ENCODE results near the gene UQCC2. TPM values are rescaled to one million over a fixed set of nuclear protein-coding genes. Genes with fewer than 3 reads are reported as not detected.

Gene UQCC2
- total and polyA plus RNA-seq, 8 donors, result 54.4 to 83.1 (median 61.0) TPM

GRCh38 chr6:33730611-33731010 is 19.1 kb upstream of the UQCC2 start:
- Histone ChIP-seq H3K36me3 (no peaks in the 10 kb centered on the region), H3K27me3 (no peaks in the 10 kb centered on the region), H3K4me1 (no peaks in the 10 kb centered on the region), H3K9me3 (no peaks in the 10 kb centered on the region), H3K4me3 (no peak overlapping the region), H3K27ac (no peak overlapping the region)
- no peak for TF ChIP-seq CTCF (IDR thresholded peaks at IDR 0.05)
- intact Hi-C loops (cut with DNase I), result no loop called here
- ATAC-seq (no peak), DNase-seq (no peak)

GRCh38 chr6:33729059-33729458 is 17.6 kb upstream of the UQCC2 start:
- H3K27ac ChIP-seq, result no peak overlapping the region
- DNase-seq (no peak), ATAC-seq (no peak)
- H3K4me1 ChIP-seq, result no peaks in the 10 kb centered on the region
- intact Hi-C loops (cut with DNase I), result no loop called here
- no peak overlapping the region for H3K4me3 ChIP-seq
- no peak for TF ChIP-seq CTCF (IDR thresholded peaks at IDR 0.05)
- no peaks in the 10 kb centered on the region for H3K9me3 ChIP-seq
- H3K27me3 ChIP-seq, result no peaks in the 10 kb centered on the region
- H3K36me3 ChIP-seq, result no peaks in the 10 kb centered on the region

- intact Hi-C loops (cut with DNase I), result no loop called here
- H3K27me3 ChIP-seq, result no peaks in the 10 kb centered on the region
- no peak overlapping the region for H3K4me3 ChIP-seq
- peaks cover 0 to 3% of the 10 kb centered on the region in 2 donors for H3K4me1 ChIP-seq
- H3K36me3 ChIP-seq, result no peaks in the 10 kb centered on the region
- no peak overlapping the region for H3K27ac ChIP-seq
- no peaks in the 10 kb centered on the region for H3K9me3 ChIP-seq
- ATAC-seq (no peak), DNase-seq (no peak)
- no peak for TF ChIP-seq CTCF (IDR thresholded peaks at IDR 0.05)
Observed at GRCh38 chr6:33728438-33728837, 16.9 kb upstream of the UQCC2 start.

GRCh38 chr6:33727932-33728331 is 16.4 kb upstream of the UQCC2 start:
- ATAC-seq (no peak), DNase-seq (no peak)
- H3K27ac ChIP-seq, result no peak overlapping the region
- no peaks in the 10 kb centered on the region for H3K36me3 ChIP-seq
- no peaks in the 10 kb centered on the region for H3K9me3 ChIP-seq
- H3K27me3 ChIP-seq, result no peaks in the 10 kb centered on the region
- peaks cover 0 to 3% of the 10 kb centered on the region in 2 donors for H3K4me1 ChIP-seq
- TF ChIP-seq CTCF (IDR thresholded peaks at IDR 0.05), result no peak
- intact Hi-C loops (cut with DNase I), result no loop called here
- no peak overlapping the region for H3K4me3 ChIP-seq

GRCh38 chr6:33727126-33727525 is 15.6 kb upstream of the UQCC2 start:
- no peaks in the 10 kb centered on the region for H3K36me3 ChIP-seq
- no peak for TF ChIP-seq CTCF (IDR thresholded peaks at IDR 0.05)
- DNase-seq, result no peak
- peaks cover 0 to 3% of the 10 kb centered on the region in 2 donors for H3K4me1 ChIP-seq
- H3K4me3 ChIP-seq, result no peak overlapping the region
- no peak overlapping the region for H3K27ac ChIP-seq
- intact Hi-C loops (cut with DNase I), result no loop called here
- H3K27me3 ChIP-seq, result peaks cover 0 to 2% of the 10 kb centered on the region in 2 donors
- H3K9me3 ChIP-seq, result no peaks in the 10 kb centered on the region
- ATAC-seq, result no peak

Measured in left lung (tissue), 10 donors.